ENCODE measurements around the gene RNF167. TPM values are rescaled to one million over a fixed set of nuclear protein-coding genes. Genes with fewer than 3 reads are reported as not detected.

The RNF167 gene
- total and polyA plus RNA-seq, 2 donors (not counting 3 experiments of a cell fraction or from before 2014, with no cell fraction given) = 60.2 to 87.6 TPM

- POLR2A ChIA-PET = no interaction called here
- H3K9ac ChIP-seq (replicated peaks; ENCODE audit: extremely low read depth, insufficient read depth, low read length) = no peak overlapping the region
- H4K20me1 ChIP-seq (replicated peaks; ENCODE audit: control insufficient read depth, extremely low read depth, insufficient read depth, low read length) = no peaks in the 10 kb centered on the region
- H3K4me3 ChIP-seq (replicated peaks in 1 of 3; ENCODE audit: insufficient read depth in 1 of 3, low read depth in 1 of 3, low read length in 3 of 3) = no peak overlapping the region
- dilution Hi-C loops (cut with MboI; ENCODE audit: extremely low pct_ligation_motif_present, low sequenced_read_pairs) = no loop called here
- FAIRE-seq (no peak), DNase-seq (ENCODE audit: low read depth, low spot score) (no peak)
- H2AFZ ChIP-seq (ENCODE audit: low read depth, low read length) = no peak overlapping the region
- intact Hi-C loops (cut with micrococcal nuclease) = no loop called here
- no peaks in the 10 kb centered on the region for H3K9me3 ChIP-seq (replicated peaks; ENCODE audit: control insufficient read depth, insufficient read depth, low read length)
- no peak overlapping the region for H3K27ac ChIP-seq (ENCODE audit: insufficient read depth, low read depth, low read length)
- no peaks in the 10 kb centered on the region for H3K79me2 ChIP-seq (ENCODE audit: control insufficient read depth, insufficient read depth, low read length)
- no TSS peak for BruUV-seq (replicated peaks)
- no peak overlapping the region for H3K4me2 ChIP-seq (ENCODE audit: insufficient read depth, low read length)
- no peaks in the 10 kb centered on the region for H3K27me3 ChIP-seq (ENCODE audit: control insufficient read depth in 2 of 2, insufficient read depth in 2 of 2, low read length in 2 of 2)
- no peaks in the 10 kb centered on the region for H3K9me1 ChIP-seq (replicated peaks; ENCODE audit: control insufficient read depth, extremely low read depth, insufficient read depth, low read length)
- CTCF ChIA-PET = interaction anchor here (1.1 kb wide), 1 partner anchor 184 kb away, joined by 6 read pairs; the partner anchor contains the start of gene ARRB2
- no peak for TF ChIP-seq MAX (IDR thresholded peaks at IDR 0.05; ENCODE audit: insufficient read depth, insufficient read length)
- peaks cover 0 to 65% of the 10 kb centered on the region in 2 experiments for H3K36me3 ChIP-seq (ENCODE audit: control insufficient read depth in 2 of 2, extremely low read depth in 1 of 2, insufficient read depth in 2 of 2, low read length in 2 of 2)
- H3K4me1 ChIP-seq (ENCODE audit: control insufficient read depth, extremely low read depth, insufficient read depth, low read length) = no peaks in the 10 kb centered on the region
Measured at GRCh38 chr17:4893721-4894560, 46.1 kb upstream of the RNF167 start.

- Histone ChIP-seq H3K27me3 (ENCODE audit: control insufficient read depth in 2 of 2, insufficient read depth in 2 of 2, low read length in 2 of 2) (no peaks in the 10 kb centered on the region), H3K36me3 (ENCODE audit: control insufficient read depth in 2 of 2, extremely low read depth in 1 of 2, insufficient read depth in 2 of 2, low read length in 2 of 2) (peaks cover 0 to 61% of the 10 kb centered on the region in 2 experiments), H3K79me2 (ENCODE audit: control insufficient read depth, insufficient read depth, low read length) (no peaks in the 10 kb centered on the region), H3K4me1 (ENCODE audit: control insufficient read depth, extremely low read depth, insufficient read depth, low read length) (peaks cover 6% of the 10 kb centered on the region), H3K4me3 (replicated peaks in 1 of 3; ENCODE audit: insufficient read depth in 1 of 3, low read depth in 1 of 3, low read length in 3 of 3) (no peak overlapping the region), H3K9ac (replicated peaks; ENCODE audit: extremely low read depth, insufficient read depth, low read length) (no peak overlapping the region), H4K20me1 (replicated peaks; ENCODE audit: control insufficient read depth, extremely low read depth, insufficient read depth, low read length) (no peaks in the 10 kb centered on the region), H2AFZ (ENCODE audit: low read depth, low read length) (no peak overlapping the region), H3K9me1 (replicated peaks; ENCODE audit: control insufficient read depth, extremely low read depth, insufficient read depth, low read length) (no peaks in the 10 kb centered on the region), H3K9me3 (replicated peaks; ENCODE audit: control insufficient read depth, insufficient read depth, low read length) (no peaks in the 10 kb centered on the region), H3K27ac (ENCODE audit: insufficient read depth, low read depth, low read length) (no peak overlapping the region), H3K4me2 (ENCODE audit: insufficient read depth, low read length) (no peak overlapping the region)
- ChIA-PET POLR2A (no interaction called here), CTCF (interaction anchor here (1.1 kb wide), 1 partner anchor 185 kb away, joined by 6 read pairs; the partner anchor contains the start of gene ARRB2)
- TF ChIP-seq POLR2A (IDR thresholded peaks at IDR 0.05; ENCODE audit: low read depth, low read length) (no peak), CTCF (IDR thresholded peaks at IDR 0.05; ENCODE audit: extremely low read depth in 1 of 2, insufficient read depth in 1 of 2, low read depth in 1 of 2, low read length in 2 of 2) (no peak), JUN (IDR thresholded peaks at IDR 0.05; ENCODE audit: borderline replicate concordance, insufficient read depth, insufficient read length, low read depth) (no peak), GATA2 (IDR thresholded peaks at IDR 0.05; ENCODE audit: insufficient read depth, insufficient read length, low read depth, low read length) (no peak), MYC (IDR thresholded peaks at IDR 0.05; ENCODE audit: low read depth, low read length) (no peak), FOS (IDR thresholded peaks at IDR 0.05; ENCODE audit: borderline replicate concordance, insufficient read depth, low read length) (no peak), EZH2 (IDR thresholded peaks at IDR 0.05; ENCODE audit: borderline replicate concordance, low read depth, low read length, severe bottlenecking) (no peak), POLR2AphosphoS5 (IDR thresholded peaks at IDR 0.05; ENCODE audit: insufficient read depth, low read depth, low read length) (no peak), MAX (IDR thresholded peaks at IDR 0.05; ENCODE audit: insufficient read depth, insufficient read length) (no peak)
- intact Hi-C loops (cut with micrococcal nuclease) = no loop called here
- no TSS peak for BruUV-seq (replicated peaks)
- dilution Hi-C loops (cut with MboI; ENCODE audit: extremely low pct_ligation_motif_present, low sequenced_read_pairs) = no loop called here
- FAIRE-seq (no peak), DNase-seq (ENCODE audit: low read depth, low spot score) (no peak)
Measured at GRCh38 chr17:4895121-4895520, 44.9 kb upstream of the RNF167 start.

All from endothelial cell of umbilical vein (primary cell).